NCI-H524 treated with DMSO at 0.1 percent for 48 hours (cell line): ENCODE data around the gene C5orf63.
"Not testable (repeated sequence)": the region's sequence is repeated elsewhere in the genome, so short reads cannot be mapped to it uniquely, and the experiment has no call there.

Experiments
- DNase-seq: peaks from one replicate; lab custom pipeline; 2025; lab: John Stamatoyannopoulos, UW

Gene C5orf63

GRCh38 chr5:127008300-127008975 lies 64.9 kb downstream of the C5orf63 start:
- DNase-seq = no peak

GRCh38 chr5:127007522-127007921 lies 65.8 kb downstream of the C5orf63 start:
- no peak for DNase-seq

GRCh38 chr5:127006744-127007143 lies 66.6 kb downstream of the C5orf63 start:
- DNase-seq = no peak

- not testable (repeated sequence) for DNase-seq
Measured at GRCh38 chr5:127005282-127005681, 68.0 kb downstream of the C5orf63 start.

GRCh38 chr5:127004721-127005120 lies 68.6 kb downstream of the C5orf63 start:
- DNase-seq = no peak

GRCh38 chr5:127003798-127004495 lies 69.4 kb downstream of the C5orf63 start:
- DNase-seq = no peak

GRCh38 chr5:127002390-127002789 lies 70.9 kb downstream of the C5orf63 start:
- no peak for DNase-seq

GRCh38 chr5:127001621-127002296 lies 71.5 kb downstream of the C5orf63 start:
- DNase-seq = no peak
